Measurements from ENCODE around the gene LMAN2.
"Not testable (repeated sequence)": the region's sequence is repeated elsewhere in the genome, so short reads cannot be mapped to it uniquely, and the experiment has no call there.

LMAN2 gene

DNA sequence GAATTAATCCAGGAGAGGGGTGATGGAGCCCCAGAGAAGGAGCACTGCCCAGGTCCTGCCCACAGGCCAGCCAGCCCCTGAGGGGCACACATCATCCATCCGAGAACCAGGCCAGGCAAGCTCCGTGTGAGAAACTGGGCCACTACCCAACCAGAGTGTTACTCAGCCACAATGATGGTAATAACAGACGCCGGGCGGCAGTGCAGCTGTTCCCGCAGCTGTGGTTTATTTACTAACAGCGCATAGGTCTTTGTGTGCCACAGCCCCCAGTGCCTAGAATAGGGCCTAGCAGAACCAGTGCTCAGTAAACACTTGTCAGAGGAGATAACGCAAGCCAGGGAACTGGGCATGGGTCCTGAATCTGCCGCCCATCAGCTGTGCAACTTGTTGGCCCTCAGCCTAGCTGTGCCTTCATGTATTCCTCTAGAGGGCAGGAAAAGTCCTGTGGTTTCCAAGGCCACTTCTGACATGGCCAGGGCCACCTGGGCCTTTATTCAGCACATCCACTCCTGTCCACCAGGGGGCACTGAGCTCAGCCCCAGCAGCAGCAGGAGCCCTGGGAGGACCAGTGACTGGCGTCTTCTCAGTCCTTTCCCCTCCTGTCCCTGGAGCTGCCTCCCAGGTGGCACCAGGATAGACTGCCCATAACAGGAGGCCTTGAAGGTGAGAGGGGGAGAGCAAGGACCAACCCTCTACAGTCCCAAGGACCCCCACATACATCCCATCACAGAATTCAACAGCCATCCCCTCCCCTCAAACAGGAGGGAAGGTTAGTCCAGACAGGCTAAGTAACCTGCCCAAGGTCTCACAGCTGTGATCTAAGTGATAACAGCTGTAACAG is 41.9 kb downstream of the LMAN2 start:
- Histone ChIP-seq H3K9me3 (ENCODE audit: control insufficient read depth in 5 of 5, low read length in 5 of 5) (no peaks in the 10 kb centered on the region), H3K36me3 (ENCODE audit: control insufficient read depth in 5 of 5, insufficient read depth in 5 of 5, low read length in 5 of 5) (peaks cover 0 to 23% (median 21%) of the 10 kb centered on the region in 5 donors), H3K27me3 (ENCODE audit: control insufficient read depth in 5 of 5, insufficient read depth in 4 of 5, low read length in 5 of 5) (no peaks in the 10 kb centered on the region), H3K4me3 (ENCODE audit: low read depth in 1 of 5, low read length in 5 of 5) (no peak overlapping the region), H3K27ac (ENCODE audit: low read depth, low read length) (no peak overlapping the region), H3K4me1 (ENCODE audit: control insufficient read depth in 5 of 5, insufficient read depth in 5 of 5, low read length in 5 of 5) (peaks cover 2 to 69% (median 48%) of the 10 kb centered on the region in 5 donors), H3K9ac (ENCODE audit: low read length in 5 of 5) (no peak overlapping the region)

DNA sequence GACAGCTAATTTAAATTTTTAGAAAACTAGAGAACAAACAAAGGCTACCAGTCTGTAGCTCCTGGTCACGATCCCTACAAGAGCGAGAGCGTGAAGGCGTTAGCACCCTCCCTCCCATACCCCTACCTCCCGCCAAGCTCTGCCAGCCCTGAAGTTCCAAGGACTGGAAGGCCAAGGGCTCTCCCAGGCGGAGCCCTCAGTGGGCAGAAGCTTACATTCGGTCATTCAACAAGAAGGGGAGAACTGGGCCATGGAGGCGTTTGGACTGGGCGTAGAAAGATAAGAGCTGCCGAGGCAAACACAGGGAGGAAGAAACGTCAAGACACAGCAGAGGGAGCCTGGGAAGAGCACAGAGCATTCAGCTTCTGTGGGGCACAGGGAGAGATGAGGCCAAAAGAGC is 42.7 kb downstream of the LMAN2 start:
- H3K9ac ChIP-seq (ENCODE audit: low read length in 5 of 5): no peak overlapping the region
- no peak overlapping the region for H3K27ac ChIP-seq (ENCODE audit: low read depth, low read length)
- peaks cover 4 to 77% (median 56%) of the 10 kb centered on the region in 5 donors for H3K4me1 ChIP-seq (ENCODE audit: control insufficient read depth in 5 of 5, insufficient read depth in 5 of 5, low read length in 5 of 5)
- H3K4me3 ChIP-seq (ENCODE audit: low read depth in 1 of 5, low read length in 5 of 5): no peak overlapping the region
- peaks cover 0 to 23% (median 21%) of the 10 kb centered on the region in 5 donors for H3K36me3 ChIP-seq (ENCODE audit: control insufficient read depth in 5 of 5, insufficient read depth in 5 of 5, low read length in 5 of 5)
- H3K9me3 ChIP-seq (ENCODE audit: control insufficient read depth in 5 of 5, low read length in 5 of 5): no peaks in the 10 kb centered on the region
- H3K27me3 ChIP-seq (ENCODE audit: control insufficient read depth in 5 of 5, insufficient read depth in 4 of 5, low read length in 5 of 5): no peaks in the 10 kb centered on the region

DNA sequence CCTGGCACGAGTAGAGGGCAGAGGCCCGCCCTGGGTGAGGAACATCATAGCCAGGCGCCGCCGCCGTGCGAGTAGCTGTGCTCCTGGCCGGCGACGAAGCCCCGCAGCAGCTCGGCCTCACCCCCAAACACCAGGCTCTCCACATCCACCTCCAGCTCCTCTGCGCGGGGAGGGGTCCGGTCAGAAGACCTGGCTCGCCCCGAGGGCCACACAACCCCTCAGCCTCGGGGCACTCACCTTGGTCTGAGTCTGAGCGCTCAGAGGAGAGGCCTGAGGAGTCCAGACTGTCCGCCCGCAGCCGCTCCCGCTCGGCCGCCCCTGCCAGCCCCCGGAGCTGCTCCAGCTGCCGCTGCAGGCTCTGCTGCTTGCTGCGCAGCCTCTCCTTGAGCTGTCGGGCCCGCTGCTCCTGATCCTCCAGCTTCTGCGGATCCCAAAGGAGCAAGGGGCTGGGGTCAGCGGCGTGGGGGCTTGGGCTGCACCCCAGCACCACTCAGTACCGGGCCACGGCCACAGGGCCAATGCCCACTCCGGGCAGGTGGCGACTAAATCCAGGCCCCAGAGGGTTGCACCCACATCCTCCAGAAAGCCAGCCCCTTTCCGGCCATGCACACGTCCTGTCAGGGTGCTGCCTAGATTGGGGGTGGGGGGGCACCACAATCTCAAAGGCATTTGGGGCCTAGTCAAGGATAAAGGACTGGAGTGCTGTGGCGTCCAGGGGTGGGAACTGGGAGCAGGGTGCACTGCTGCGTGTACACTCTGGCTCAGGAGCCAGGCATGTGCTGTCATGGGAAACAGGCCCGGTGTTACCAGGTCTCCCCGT is 43.7 kb downstream of the LMAN2 start:
- H3K9me3 ChIP-seq (ENCODE audit: control insufficient read depth in 5 of 5, low read length in 5 of 5): no peaks in the 10 kb centered on the region
- H3K36me3 ChIP-seq (ENCODE audit: control insufficient read depth in 5 of 5, insufficient read depth in 5 of 5, low read length in 5 of 5): peaks cover 0 to 23% (median 21%) of the 10 kb centered on the region in 5 donors
- peak overlapping the region in 1 of 5 donors; percentile 28 for H3K9ac ChIP-seq (ENCODE audit: low read length in 5 of 5)
- no peak overlapping the region for H3K27ac ChIP-seq (ENCODE audit: low read depth, low read length)
- H3K4me3 ChIP-seq (ENCODE audit: low read depth in 1 of 5, low read length in 5 of 5): no peak overlapping the region
- no peaks in the 10 kb centered on the region for H3K27me3 ChIP-seq (ENCODE audit: control insufficient read depth in 5 of 5, insufficient read depth in 4 of 5, low read length in 5 of 5)
- H3K4me1 ChIP-seq (ENCODE audit: control insufficient read depth in 5 of 5, insufficient read depth in 5 of 5, low read length in 5 of 5): peaks cover 4 to 82% (median 60%) of the 10 kb centered on the region in 5 donors

DNA sequence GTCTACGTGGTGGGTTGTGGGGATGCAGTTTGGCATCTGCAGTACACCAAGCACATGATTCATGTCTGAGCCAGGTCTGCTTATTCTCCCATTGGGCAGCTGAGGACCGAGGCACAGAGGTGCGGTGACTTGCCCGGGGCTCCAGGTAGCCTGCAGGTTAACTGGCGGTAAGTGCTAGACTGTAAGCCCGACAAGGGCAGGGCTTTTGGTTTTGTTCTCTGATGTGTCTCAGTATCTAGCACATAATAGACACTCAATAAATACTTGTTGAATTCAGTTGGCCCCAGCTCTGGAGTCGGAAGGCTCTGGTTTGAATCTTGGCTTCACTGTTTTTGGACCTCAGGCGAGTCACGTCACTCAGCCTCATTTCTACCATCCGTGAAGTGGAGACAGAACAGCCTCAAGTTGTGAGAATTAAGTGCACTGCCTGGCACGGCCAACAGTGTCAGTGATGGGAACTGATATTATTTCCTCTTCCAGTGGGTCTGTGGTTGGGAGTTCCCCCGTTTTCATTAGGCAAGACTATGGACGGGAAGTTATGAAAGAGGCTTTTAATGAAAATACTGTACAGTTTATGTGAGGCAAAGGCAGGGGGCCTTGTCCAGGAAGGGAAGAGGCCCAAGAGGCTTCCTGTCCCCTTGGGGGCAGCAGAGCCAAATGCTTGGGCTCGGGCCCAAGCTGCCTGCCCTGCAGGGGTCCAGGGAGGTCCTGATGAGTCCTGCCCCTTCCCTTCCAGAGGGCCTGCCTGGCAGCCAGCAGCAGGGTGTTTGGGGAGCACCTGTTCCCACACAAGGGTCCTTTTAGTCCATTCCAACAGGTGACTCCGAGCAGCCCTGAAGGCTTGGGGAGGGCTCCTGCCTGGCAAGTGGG is 44.6 kb downstream of the LMAN2 start:
- no peaks in the 10 kb centered on the region for H3K9me3 ChIP-seq (ENCODE audit: control insufficient read depth in 5 of 5, low read length in 5 of 5)
- H3K36me3 ChIP-seq (ENCODE audit: control insufficient read depth in 5 of 5, insufficient read depth in 5 of 5, low read length in 5 of 5): peaks cover 0 to 23% (median 21%) of the 10 kb centered on the region in 5 donors
- no peak overlapping the region for H3K4me3 ChIP-seq (ENCODE audit: low read depth in 1 of 5, low read length in 5 of 5)
- H3K4me1 ChIP-seq (ENCODE audit: control insufficient read depth in 5 of 5, insufficient read depth in 5 of 5, low read length in 5 of 5): peaks cover 8 to 82% (median 61%) of the 10 kb centered on the region in 5 donors
- peak overlapping the region in 1 of 5 donors; percentile 28 for H3K9ac ChIP-seq (ENCODE audit: low read length in 5 of 5)
- H3K27ac ChIP-seq (ENCODE audit: low read depth, low read length): no peak overlapping the region
- no peaks in the 10 kb centered on the region for H3K27me3 ChIP-seq (ENCODE audit: control insufficient read depth in 5 of 5, insufficient read depth in 4 of 5, low read length in 5 of 5)

DNA sequence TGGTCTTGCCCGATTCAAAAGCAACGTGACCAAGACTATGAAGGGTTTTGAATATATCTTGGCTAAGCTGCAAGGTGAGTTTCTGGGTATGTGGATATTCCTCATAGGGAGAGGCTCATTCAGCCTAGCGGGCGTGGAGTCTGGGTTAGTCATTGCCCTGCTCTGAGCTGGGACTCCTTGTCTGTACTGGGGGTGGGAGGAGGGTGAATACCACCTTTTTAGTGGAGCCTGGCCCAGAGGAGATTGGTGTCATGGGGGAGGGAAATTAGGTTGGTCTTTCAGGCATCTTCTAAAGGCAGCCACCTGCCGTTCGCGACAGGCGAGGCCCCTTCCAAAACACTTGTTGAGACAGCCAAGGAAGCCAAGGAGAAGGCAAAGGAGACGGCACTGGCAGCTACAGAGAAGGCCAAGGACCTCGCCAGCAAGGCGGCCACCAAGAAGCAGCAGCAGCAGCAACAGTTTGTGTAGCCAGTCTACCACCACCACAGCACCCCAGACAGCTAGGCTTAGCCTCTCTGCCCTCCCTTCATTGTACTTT is 45.3 kb downstream of the LMAN2 start:
- Histone ChIP-seq H3K36me3 (ENCODE audit: control insufficient read depth in 5 of 5, insufficient read depth in 5 of 5, low read length in 5 of 5) (peaks cover 0 to 30% (median 24%) of the 10 kb centered on the region in 5 donors), H3K4me1 (ENCODE audit: control insufficient read depth in 5 of 5, insufficient read depth in 5 of 5, low read length in 5 of 5) (peaks cover 8 to 82% (median 61%) of the 10 kb centered on the region in 5 donors)
- H3K9ac ChIP-seq (ENCODE audit: low read length in 5 of 5); H3K27me3 ChIP-seq (ENCODE audit: control insufficient read depth in 5 of 5, insufficient read depth in 4 of 5, low read length in 5 of 5); H3K9me3 ChIP-seq (ENCODE audit: control insufficient read depth in 5 of 5, low read length in 5 of 5); H3K4me3 ChIP-seq (ENCODE audit: low read depth in 1 of 5, low read length in 5 of 5); H3K27ac ChIP-seq (ENCODE audit: low read depth, low read length): not testable (repeated sequence)

DNA sequence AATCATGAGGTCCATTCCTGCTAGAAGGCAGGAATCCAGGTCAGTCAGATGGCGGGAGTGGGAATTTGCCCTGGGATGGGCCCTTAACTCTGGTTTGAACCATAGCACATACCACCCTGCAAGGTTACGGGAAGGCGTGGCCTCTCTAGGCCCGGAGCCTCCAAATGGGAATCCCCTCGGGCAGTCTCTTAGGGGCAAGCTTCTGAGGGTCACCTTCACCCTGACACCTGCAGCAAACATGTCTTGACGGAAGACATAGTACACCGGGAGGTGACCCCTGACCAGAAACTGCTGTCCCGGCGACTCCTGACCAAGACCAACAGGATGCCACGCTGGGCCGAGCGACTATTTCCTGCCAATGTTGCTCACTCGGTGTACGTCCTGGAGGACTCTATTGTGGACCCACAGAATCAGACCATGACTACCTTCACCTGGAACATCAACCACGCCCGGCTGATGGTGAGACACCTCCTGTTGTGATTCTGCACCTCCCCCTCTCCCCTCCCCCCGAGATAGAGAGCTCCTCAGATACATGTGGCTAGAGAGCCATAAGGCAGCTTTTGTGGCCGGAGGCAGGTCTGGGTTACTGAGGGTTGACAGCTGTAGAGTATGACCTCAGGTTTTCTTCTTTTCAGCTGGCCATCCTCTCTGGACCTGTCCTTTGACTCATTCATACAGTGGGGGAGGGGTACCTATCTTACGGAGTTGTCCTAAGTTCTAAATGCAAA is 46.9 kb downstream of the LMAN2 start:
- Histone ChIP-seq H3K27ac (ENCODE audit: low read depth, low read length) (peak overlapping the region; percentile 90), H3K4me1 (ENCODE audit: control insufficient read depth in 5 of 5, insufficient read depth in 5 of 5, low read length in 5 of 5) (peaks cover 12 to 81% (median 60%) of the 10 kb centered on the region in 5 donors), H3K9me3 (ENCODE audit: control insufficient read depth in 5 of 5, low read length in 5 of 5) (no peaks in the 10 kb centered on the region), H3K9ac (ENCODE audit: low read length in 5 of 5) (peak overlapping the region; percentile 84 to 95 (median 88)), H3K4me3 (ENCODE audit: low read depth in 1 of 5, low read length in 5 of 5) (peak overlapping the region; percentile 67 to 99 (median 89)), H3K36me3 (ENCODE audit: control insufficient read depth in 5 of 5, insufficient read depth in 5 of 5, low read length in 5 of 5) (peaks cover 0 to 31% (median 29%) of the 10 kb centered on the region in 5 donors), H3K27me3 (ENCODE audit: control insufficient read depth in 5 of 5, insufficient read depth in 4 of 5, low read length in 5 of 5) (no peaks in the 10 kb centered on the region)

DNA sequence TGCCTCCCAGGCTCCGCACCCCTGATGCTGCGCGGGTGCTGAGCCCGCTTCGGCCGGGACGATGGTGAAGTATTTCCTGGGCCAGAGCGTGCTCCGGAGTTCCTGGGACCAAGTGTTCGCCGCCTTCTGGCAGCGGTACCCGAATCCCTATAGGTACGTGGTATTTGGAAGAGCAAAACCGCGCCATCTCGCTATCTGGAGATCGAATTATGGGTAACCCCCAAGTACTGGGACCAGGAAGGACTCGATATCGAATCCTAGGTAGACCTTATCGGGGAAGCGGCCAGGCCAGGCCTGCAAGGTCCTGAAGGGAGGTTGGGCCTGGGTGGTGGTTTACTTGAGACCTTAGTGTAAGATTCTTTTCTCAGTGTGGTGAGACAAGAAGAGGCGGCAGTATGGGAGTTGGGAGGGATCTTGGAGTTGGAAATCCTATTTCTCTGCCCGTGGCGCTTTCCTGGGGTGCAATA is 47.5 kb downstream of the LMAN2 start:
- peak overlapping the region; percentile 67 to 99 (median 89) for H3K4me3 ChIP-seq (ENCODE audit: low read depth in 1 of 5, low read length in 5 of 5)
- H3K27ac ChIP-seq (ENCODE audit: low read depth, low read length): peak overlapping the region; percentile 90
- peak overlapping the region; percentile 84 to 95 (median 88) for H3K9ac ChIP-seq (ENCODE audit: low read length in 5 of 5)
- H3K9me3 ChIP-seq (ENCODE audit: control insufficient read depth in 5 of 5, low read length in 5 of 5): no peaks in the 10 kb centered on the region
- H3K27me3 ChIP-seq (ENCODE audit: control insufficient read depth in 5 of 5, insufficient read depth in 4 of 5, low read length in 5 of 5): no peaks in the 10 kb centered on the region
- peaks cover 0 to 32% (median 28%) of the 10 kb centered on the region in 5 donors for H3K36me3 ChIP-seq (ENCODE audit: control insufficient read depth in 5 of 5, insufficient read depth in 5 of 5, low read length in 5 of 5)
- peaks cover 12 to 83% (median 60%) of the 10 kb centered on the region in 5 donors for H3K4me1 ChIP-seq (ENCODE audit: control insufficient read depth in 5 of 5, insufficient read depth in 5 of 5, low read length in 5 of 5)

DNA sequence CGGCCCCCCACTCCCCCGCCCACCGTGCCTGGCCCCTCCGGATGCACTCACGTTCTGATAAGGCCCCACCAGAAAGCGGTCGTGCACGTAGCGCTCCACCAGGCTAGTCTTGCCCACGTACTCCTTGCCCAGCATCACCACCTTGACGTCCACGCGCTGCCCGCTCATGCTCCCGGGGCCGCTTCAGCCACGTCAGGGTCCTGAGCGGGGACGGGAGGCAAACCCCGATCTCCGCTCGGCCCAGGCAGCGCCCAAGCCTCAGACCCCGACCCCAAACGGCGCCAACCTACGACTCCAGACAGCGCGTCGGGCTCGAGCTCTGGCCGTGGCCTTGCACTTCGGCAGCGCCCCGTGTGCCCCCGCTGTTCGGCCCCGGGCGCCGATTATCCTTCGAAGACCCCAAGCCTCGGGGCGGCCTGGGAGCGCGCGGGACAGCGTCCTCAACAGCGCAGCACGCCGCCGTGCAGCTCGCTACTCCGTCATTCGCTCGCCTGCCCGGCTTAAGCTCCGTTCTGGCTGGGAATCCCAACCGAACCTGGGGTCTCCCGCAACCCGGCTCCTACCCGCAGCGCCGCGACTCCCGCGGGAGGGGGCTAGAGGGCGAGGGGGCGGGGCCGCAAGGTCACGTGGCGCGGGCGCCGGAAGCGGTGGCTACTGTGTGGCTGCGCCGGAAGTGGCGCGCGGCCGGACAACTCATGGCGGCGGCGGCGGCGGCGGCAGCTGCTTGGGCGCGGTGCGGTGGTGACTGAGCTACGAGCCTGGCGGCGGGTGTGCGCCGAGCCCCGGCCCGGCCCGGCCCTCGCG is 48.1 kb downstream of the LMAN2 start, which contains the start of the genes PRELID1 and RAB24:
TSS of gene PRELID1 (plus strand) at position 679 of the 804 bp plus-strand sequence. CDS start 187 bp downstream, outside the sequence.
TSS of gene RAB24 (minus strand) at position 599 of the 804 bp plus-strand sequence. CDS start at position 168, 431 bp downstream.
- peaks cover 12 to 86% (median 63%) of the 10 kb centered on the region in 5 donors for H3K4me1 ChIP-seq (ENCODE audit: control insufficient read depth in 5 of 5, insufficient read depth in 5 of 5, low read length in 5 of 5)
- peaks cover 0 to 32% (median 27%) of the 10 kb centered on the region in 5 donors for H3K36me3 ChIP-seq (ENCODE audit: control insufficient read depth in 5 of 5, insufficient read depth in 5 of 5, low read length in 5 of 5)
- peak within 1 kb of the TSS; percentile 87 to 95 (median 91) for H3K9ac ChIP-seq (ENCODE audit: low read length in 5 of 5)
- H3K27ac ChIP-seq (ENCODE audit: low read depth, low read length): peak within 1 kb of the TSS; percentile 90
- H3K4me3 ChIP-seq (ENCODE audit: low read depth in 1 of 5, low read length in 5 of 5): peak within 1 kb of the TSS; percentile 67 to 99 (median 89)
- no peaks in the 10 kb centered on the region for H3K9me3 ChIP-seq (ENCODE audit: control insufficient read depth in 5 of 5, low read length in 5 of 5)
- H3K27me3 ChIP-seq (ENCODE audit: control insufficient read depth in 5 of 5, insufficient read depth in 4 of 5, low read length in 5 of 5): no peaks in the 10 kb centered on the region

Measured in subcutaneous abdominal adipose tissue (tissue), 5 donors.